Spinal cord (tissue), 10 donors: ENCODE measurements around the gene TPRA1. TPM values are rescaled to one million over a fixed set of nuclear protein-coding genes. Genes with fewer than 3 reads are reported as not detected.

Experiments used
- DNase-seq, 6 donors: peaks; one replicate each; pipeline versions ENCODE4 v3.0.0 to v3.0.0-alpha.2; 2013 to 2015; ENCODE audit warnings: low spot score in 6 of 6, low read depth in 4 of 6
- H3K27ac ChIP-seq: one replicate; pipeline ENCODE4 v1.5.1; 2013; ENCODE audit warnings: low read depth, low read length, control low read depth
- H3K27me3 ChIP-seq: one replicate; pipeline ENCODE4 v1.6.1; 2013; ENCODE audit warnings: low read length; ENCODE audit not compliant: control insufficient read depth, insufficient read depth
- H3K36me3 ChIP-seq: one replicate; pipeline ENCODE4 v1.6.1; 2013; ENCODE audit warnings: low read length; ENCODE audit not compliant: control insufficient read depth, insufficient read depth
- H3K4me1 ChIP-seq: one replicate; pipeline ENCODE4 v1.6.1; 2013; ENCODE audit warnings: low read length; ENCODE audit not compliant: control insufficient read depth, insufficient read depth
- H3K4me3 ChIP-seq: one replicate; pipeline ENCODE4 v1.5.1; 2013; ENCODE audit warnings: low read depth, low read length, control low read depth
- H3K9me3 ChIP-seq: one replicate; pipeline ENCODE4 v1.6.1; 2013; ENCODE audit warnings: low read length; ENCODE audit not compliant: control insufficient read depth, insufficient read depth
- WGBS: methylation state at CpG from one replicate; pipeline ENCODE4 v1.1.5; 2013; ENCODE audit warnings: missing lambda C conversion rate; ENCODE audit not compliant: insufficient coverage; 5-methylcytosine and 5-hydroxymethylcytosine counted together
- polyA plus RNA-seq, 2 donors: library from polyadenylated mRNA; unstranded; fragments of 120-200 nt; gene quantifications; one replicate each; pipeline ENCODE4 v1.2.1, GENCODE V29; 2013; ENCODE audit not compliant: insufficient read length in 2 of 2
- total RNA-seq, 2 donors: library from RNA; depleted of rRNA in 1 of 2; stranded (reverse); fragments of 120-200 nt in 1 of 2; fragments of >200 nt in 1 of 2; gene quantifications; one replicate each; pipeline versions ENCODE4 v1.2.3 to v1.2.4, GENCODE V29; 2013 to 2014
- donor health status: healthy.

The TPRA1 gene
- total and polyA plus RNA-seq, 4 donors: 17.6 to 40.3 (median 31.5) TPM

DNA sequence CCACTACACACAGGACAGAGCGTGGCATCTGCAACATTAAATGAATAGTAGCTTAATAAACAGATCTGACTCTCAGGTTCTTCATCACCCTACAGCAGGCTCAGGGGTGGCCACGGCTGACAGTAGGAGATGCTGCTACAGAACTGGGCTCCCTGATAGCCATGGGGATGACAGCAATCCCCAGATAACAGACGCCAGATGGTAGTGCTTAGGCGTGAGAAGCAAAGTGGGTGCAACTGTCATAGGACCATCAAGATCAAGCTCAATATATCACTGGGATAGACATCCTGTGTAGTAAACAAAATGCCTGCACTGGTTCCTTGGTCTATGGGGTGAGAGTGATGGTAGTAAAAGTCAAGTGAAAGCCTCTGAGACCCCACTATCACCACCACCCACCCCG is 2.6 kb upstream of the TPRA1 start:
- Histone ChIP-seq H3K27me3 (no peaks in the 10 kb centered on the region), H3K9me3 (no peaks in the 10 kb centered on the region), H3K27ac (no peak overlapping the region), H3K36me3 (peaks cover under 1% of the 10 kb centered on the region), H3K4me3 (no peak overlapping the region), H3K4me1 (peaks cover 31% of the 10 kb centered on the region)
- WGBS: 93% methylated on average over 2 of the region's 5 CpGs
- no peak for DNase-seq

GRCh38 chr3:127590282-127590592 is 296 bp downstream of the TPRA1 start:
- Histone ChIP-seq H3K36me3 (peaks cover 16% of the 10 kb centered on the region), H3K27me3 (no peaks in the 10 kb centered on the region), H3K27ac (peak overlapping the region; percentile 90), H3K4me1 (peaks cover 41% of the 10 kb centered on the region), H3K4me3 (peak overlapping the region; percentile 69), H3K9me3 (no peaks in the 10 kb centered on the region)
- WGBS: 0% methylated on average over 41 of the region's 41 CpGs
- no peak for DNase-seq

DNA sequence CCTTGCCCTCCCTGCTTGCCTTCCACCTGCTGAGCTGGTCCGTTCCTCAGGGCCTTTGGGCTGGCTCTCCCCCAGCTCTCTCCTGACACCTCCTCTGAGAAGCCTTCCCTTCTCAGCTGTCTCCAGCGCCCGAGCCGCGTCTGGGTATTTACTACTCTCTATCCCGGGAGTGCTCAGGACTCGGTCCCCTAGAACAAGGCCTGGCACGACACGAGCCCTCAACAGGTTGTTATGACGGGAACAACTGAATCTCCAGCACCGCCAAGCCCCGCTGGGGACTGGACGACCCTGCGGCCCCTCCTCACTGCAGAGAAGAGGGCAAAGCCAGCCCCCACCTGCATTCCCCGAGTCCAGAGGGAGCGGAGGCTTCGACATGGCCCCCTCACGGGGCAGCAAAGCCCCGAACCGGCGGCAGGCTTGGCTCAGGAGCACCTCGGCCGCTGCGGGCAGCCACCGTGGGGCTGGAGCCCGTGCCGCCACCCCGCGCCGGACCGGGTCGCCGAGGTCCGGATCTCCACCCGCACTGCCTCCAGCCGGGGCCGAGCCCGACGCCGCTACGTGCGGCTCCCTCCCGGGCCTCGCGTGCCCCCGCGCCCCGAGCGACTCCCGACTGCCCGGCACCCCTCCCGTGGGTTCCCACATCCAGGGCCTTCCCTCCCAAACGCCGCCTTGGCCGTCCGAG is 792 bp downstream of the TPRA1 start:
- peak in 1 of 6 donors; percentile 21 for DNase-seq
- Histone ChIP-seq H3K36me3 (peaks cover 16% of the 10 kb centered on the region), H3K27ac (peak overlapping the region; percentile 57), H3K4me1 (peaks cover 43% of the 10 kb centered on the region), H3K27me3 (no peaks in the 10 kb centered on the region), H3K4me3 (peak overlapping the region; percentile 69), H3K9me3 (no peaks in the 10 kb centered on the region)
- under 1% methylated on average over 56 of the region's 56 CpGs for WGBS

DNA sequence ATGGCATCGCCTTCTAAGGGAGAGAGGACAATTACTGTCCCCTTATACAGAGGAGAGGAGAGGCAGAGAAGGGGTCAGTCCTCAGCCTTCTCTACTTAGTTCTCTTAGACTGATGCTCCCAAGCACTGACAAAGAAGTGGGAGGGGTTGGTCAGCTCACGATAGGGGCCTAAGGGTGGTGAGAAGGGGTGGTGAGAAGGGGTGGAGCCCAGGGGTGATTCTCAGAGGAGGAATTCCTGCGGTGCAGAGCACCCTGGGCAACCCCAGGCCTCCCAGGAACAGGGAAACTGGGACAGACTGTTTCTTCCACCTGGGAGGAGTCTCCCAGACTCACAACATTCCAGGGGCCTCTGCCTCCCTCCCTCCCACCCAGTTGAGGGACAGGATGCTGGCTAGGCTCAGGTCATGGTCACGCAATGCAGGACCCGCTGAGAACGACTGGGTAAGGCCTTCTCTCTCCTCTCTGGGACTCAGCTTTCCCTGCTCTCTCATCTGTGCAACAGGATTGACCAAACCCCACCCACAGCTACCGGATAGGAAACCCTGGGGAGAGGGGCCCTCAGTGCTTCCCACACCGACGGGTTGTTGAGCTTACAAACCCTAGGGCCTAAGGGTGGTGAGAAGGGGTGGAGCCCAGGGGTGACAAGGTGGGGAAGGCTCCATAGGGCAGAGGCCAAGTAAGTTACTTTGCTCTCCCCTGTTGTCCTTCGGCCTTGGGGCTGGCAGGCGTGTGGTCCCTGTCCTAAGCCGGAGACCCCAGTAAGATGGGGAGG is 1.5 kb downstream of the TPRA1 start:
- Histone ChIP-seq H3K4me3 (peak overlapping the region; percentile 69), H3K27ac (no peak overlapping the region), H3K27me3 (no peaks in the 10 kb centered on the region), H3K9me3 (no peaks in the 10 kb centered on the region), H3K4me1 (peaks cover 43% of the 10 kb centered on the region), H3K36me3 (peaks cover 19% of the 10 kb centered on the region)
- WGBS: 38% methylated on average over 9 of the region's 12 CpGs
- no peak for DNase-seq

- no peaks in the 10 kb centered on the region for H3K27me3 ChIP-seq
- H3K9me3 ChIP-seq: no peaks in the 10 kb centered on the region
- WGBS: 90% methylated on average over 4 of the region's 4 CpGs
- no peak overlapping the region for H3K4me3 ChIP-seq
- peaks cover 23% of the 10 kb centered on the region for H3K36me3 ChIP-seq
- peaks cover 43% of the 10 kb centered on the region for H3K4me1 ChIP-seq
- no peak overlapping the region for H3K27ac ChIP-seq
- DNase-seq: no peak
Measured at GRCh38 chr3:127587876-127588275, 2.7 kb downstream of the TPRA1 start.

- Histone ChIP-seq H3K27ac (no peak overlapping the region), H3K36me3 (peaks cover 28% of the 10 kb centered on the region), H3K4me3 (no peak overlapping the region), H3K9me3 (no peaks in the 10 kb centered on the region), H3K4me1 (peaks cover 36% of the 10 kb centered on the region), H3K27me3 (no peaks in the 10 kb centered on the region)
- peak in 1 of 6 donors; percentile 27 for DNase-seq
- WGBS: 78% methylated on average over 2 of the region's 6 CpGs
Measured at GRCh38 chr3:127585813-127586413, 4.6 kb downstream of the TPRA1 start.

DNA sequence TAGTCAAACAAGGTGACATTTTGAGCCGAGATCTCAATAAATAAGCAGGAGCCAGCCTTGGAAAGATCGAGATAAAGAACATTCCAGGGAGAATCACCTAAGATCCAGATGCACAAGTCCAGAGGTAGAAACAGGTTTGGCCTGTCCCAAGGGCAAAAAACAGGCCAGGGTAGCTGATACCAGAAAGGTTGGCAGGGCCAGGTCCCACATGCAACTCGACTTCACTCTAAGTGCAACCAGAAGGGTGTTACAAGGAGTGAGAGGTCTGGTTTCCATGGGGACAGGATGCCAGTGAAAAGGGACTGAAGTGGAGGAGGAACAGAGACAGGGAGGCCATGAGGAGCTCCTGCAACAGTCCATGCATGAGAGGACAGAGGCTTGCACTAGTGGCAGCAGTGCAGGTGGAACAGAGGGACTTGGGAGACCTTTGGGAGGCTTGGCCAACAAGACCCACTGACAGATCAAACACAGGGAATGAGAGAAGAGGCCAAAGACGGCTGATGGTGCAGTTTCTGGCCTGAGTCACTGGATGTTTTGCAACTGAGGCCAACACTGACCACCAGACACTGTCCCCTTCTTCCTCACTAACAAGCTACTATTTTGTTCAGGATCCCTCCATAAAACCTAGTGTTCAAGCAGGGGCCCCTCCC is 5.2 kb downstream of the TPRA1 start:
- no peak for DNase-seq
- Histone ChIP-seq H3K9me3 (no peaks in the 10 kb centered on the region), H3K27me3 (no peaks in the 10 kb centered on the region), H3K27ac (no peak overlapping the region), H3K4me1 (peaks cover 36% of the 10 kb centered on the region), H3K36me3 (peaks cover 28% of the 10 kb centered on the region), H3K4me3 (no peak overlapping the region)
- WGBS: 71% methylated on average over 4 of the region's 4 CpGs

GRCh38 chr3:127584734-127585133 is 5.8 kb downstream of the TPRA1 start:
- H3K27me3 ChIP-seq: no peaks in the 10 kb centered on the region
- DNase-seq: no peak
- H3K9me3 ChIP-seq: no peaks in the 10 kb centered on the region
- H3K36me3 ChIP-seq: peaks cover 33% of the 10 kb centered on the region
- H3K4me1 ChIP-seq: peaks cover 35% of the 10 kb centered on the region
- WGBS: 100% methylated on average over 2 of the region's 6 CpGs
- H3K27ac ChIP-seq: no peak overlapping the region
- no peak overlapping the region for H3K4me3 ChIP-seq

- no peak for DNase-seq
- Histone ChIP-seq H3K4me3 (no peak overlapping the region), H3K4me1 (peaks cover 11% of the 10 kb centered on the region), H3K27ac (no peak overlapping the region), H3K36me3 (peaks cover 48% of the 10 kb centered on the region), H3K9me3 (no peaks in the 10 kb centered on the region), H3K27me3 (no peaks in the 10 kb centered on the region)
- WGBS: 81% methylated on average over 10 of the region's 11 CpGs
Measured at GRCh38 chr3:127580327-127581060, 10.0 kb downstream of the TPRA1 start.
